ENCODE measurements around the gene OR8H2.

DNA sequence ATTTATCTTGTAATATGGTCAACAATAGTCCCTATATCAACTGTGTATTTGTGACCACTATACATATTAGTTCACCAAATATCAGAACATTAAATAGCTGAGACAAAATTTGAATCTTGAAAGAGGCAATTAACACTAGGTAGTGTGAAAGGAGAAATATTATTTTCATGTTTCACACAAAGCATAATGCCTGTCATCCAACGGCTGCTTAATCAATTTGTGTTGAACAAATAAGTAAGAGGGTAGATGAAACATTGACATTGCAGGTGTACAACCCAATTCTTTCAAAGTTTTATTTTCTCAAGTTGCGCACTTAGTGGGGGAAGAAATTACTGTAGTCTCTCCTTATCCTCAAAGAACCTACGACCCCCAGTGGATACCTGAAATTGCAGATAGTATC lies 13.8 kb upstream of the OR8H2 start:
- TF ChIP-seq POLR2AphosphoS5 (IDR thresholded peaks at IDR 0.05) (no peak), POLR2A (IDR thresholded peaks at IDR 0.05; ENCODE audit: low read depth) (no peak), EP300 (IDR thresholded peaks at IDR 0.05) (no peak)
- TF ChIP-seq, protein P1, sequence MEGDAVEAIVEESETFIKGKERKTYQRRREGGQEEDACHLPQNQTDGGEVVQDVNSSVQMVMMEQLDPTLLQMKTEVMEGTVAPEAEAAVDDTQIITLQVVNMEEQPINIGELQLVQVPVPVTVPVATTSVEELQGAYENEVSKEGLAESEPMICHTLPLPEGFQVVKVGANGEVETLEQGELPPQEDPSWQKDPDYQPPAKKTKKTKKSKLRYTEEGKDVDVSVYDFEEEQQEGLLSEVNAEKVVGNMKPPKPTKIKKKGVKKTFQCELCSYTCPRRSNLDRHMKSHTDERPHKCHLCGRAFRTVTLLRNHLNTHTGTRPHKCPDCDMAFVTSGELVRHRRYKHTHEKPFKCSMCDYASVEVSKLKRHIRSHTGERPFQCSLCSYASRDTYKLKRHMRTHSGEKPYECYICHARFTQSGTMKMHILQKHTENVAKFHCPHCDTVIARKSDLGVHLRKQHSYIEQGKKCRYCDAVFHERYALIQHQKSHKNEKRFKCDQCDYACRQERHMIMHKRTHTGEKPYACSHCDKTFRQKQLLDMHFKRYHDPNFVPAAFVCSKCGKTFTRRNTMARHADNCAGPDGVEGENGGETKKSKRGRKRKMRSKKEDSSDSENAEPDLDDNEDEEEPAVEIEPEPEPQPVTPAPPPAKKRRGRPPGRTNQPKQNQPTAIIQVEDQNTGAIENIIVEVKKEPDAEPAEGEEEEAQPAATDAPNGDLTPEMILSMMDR (IDR thresholded peaks at IDR 0.05), result no peak

Measured in esophagus muscularis mucosa (tissue), 4 donors.